T47D (cell line): ENCODE measurements around the gene ZSCAN30.
A peak's percentile ranks its signal among the peaks of the same experiment; 100 is the strongest.

Experiments
- DNase-seq, 2 experiments: peaks; one replicate each; pipeline versions ENCODE4 v3.0.0 to v3.0.0-alpha.2; 2011 to 2012; ENCODE audit warnings: low read depth in 1 of 2, low spot score in 1 of 2
- JUND ChIP-seq: IDR thresholded peaks from 2 replicates; pipeline ENCODE4 v1.6.1; 2012; ENCODE audit warnings: low read depth
- in situ Hi-C: cut with HindIII; loops from 2 replicates; pipeline ENCODE4 v1.10.0; 2016; ENCODE audit warnings: low sequenced_read_pairs, low pct_unique_long_range_greater_than_20kb

Gene ZSCAN30

DNA sequence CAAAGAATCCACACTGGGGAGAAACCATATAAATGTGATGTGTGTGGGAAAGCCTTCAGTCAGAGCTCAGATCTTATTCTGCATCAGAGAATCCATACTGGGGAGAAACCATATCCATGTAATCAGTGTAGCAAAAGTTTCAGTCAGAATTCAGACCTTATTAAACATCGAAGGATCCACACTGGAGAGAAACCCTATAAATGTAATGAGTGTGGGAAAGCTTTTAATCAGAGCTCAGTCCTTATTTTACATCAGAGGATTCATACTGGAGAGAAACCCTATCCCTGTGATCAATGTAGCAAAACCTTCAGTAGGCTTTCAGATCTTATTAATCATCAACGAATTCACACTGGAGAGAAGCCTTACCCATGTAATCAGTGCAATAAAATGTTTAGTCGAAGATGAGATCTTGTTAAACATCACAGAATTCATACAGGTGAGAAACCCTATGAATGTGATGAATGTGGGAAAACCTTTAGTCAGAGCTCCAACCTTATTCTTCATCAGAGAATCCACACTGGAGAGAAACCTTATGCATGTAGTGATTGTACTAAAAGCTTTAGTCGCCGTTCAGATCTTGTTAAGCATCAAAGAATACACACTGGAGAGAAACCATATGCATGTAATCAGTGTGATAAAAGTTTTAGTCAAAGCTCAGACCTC lies 16.7 kb upstream of the ZSCAN30 start:
- no peak for DNase-seq
- TF ChIP-seq JUND = no peak
- in situ Hi-C loops = no loop called here

- DNase-seq = no peak
- in situ Hi-C loops = no loop called here
- TF ChIP-seq JUND = no peak
Measured at GRCh38 chr18:35303610-35304009, 13.6 kb upstream of the ZSCAN30 start.

- no peak for TF ChIP-seq JUND
- in situ Hi-C loops = no loop called here
- DNase-seq = no peak
Measured at GRCh38 chr18:35296060-35296459, 6.0 kb upstream of the ZSCAN30 start.

- in situ Hi-C loops = no loop called here
- DNase-seq = no peak
- TF ChIP-seq JUND = no peak
Measured at GRCh38 chr18:35291166-35291565, 1.1 kb upstream of the ZSCAN30 start.

- in situ Hi-C loops = no loop called here
- TF ChIP-seq JUND = no peak
- DNase-seq = no peak
Measured at GRCh38 chr18:35289727-35290093, 319 bp downstream of the ZSCAN30 start.

DNA sequence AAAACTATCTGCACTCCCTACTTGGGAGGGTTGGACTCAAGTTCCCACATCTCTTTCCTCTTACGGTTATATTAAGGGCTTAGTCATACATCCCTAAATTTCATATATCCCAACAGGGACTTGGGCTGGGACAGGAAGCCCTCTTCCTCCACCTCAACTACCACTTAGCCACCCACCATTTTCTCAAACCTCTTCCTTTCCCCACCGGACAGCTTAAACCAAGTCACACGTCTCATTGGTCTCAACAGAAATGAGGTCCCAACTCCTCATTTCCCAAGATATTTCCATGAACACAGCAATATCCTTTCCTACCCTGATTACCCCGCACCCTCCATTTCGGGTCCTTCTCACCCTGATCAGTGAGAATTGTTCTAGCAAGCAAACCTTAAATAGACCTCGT lies 736 bp downstream of the ZSCAN30 start:
- TF ChIP-seq JUND = no peak
- DNase-seq = peak in 1 of 2 experiments; percentile 2
- in situ Hi-C loops = no loop called here

GRCh38 chr18:35284841-35285240 lies 5.2 kb downstream of the ZSCAN30 start:
- in situ Hi-C loops = no loop called here
- DNase-seq = no peak
- no peak for TF ChIP-seq JUND

DNA sequence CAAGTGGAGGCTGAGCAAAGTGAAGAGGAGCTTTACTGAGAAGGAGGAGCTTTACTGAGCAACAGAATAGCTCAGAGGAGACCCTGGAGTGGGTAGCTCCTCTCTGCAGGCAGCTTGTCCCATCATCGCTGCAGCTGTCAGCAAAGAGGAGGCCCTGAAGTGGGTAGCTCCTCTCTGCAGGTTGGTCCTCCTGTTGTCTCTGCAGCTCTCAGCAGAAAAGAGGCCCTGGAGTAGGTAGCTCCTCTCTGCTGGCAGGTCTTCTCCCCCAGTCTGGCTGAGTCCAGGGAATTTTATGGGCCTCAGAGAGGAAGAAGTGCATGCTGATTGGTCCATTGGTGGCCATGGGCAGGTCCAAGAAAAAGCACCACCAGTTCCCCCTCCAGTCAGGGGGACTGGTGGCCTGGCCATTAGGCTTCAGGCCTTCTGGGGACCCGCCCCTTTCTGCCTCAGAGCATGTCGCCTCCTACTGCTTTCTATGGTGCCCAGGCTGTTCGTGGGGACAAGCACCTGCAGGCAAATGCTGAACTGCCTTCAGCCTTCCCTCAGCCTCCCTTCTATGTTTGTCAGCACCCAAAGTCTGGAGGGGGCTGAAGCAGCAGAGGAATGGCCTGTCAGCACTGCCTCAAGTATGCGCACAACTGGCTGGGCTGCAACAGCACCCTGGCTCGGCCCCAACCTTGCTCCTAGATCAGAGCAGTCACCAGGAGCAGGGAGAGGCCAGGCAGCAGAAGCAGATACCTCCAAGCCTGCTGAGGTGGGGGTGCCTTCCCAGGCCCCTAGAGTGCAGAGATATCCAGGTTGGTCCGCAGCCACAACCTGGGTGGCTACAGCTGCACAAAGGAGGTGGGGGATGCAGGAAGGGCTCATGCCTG lies 5.9 kb downstream of the ZSCAN30 start:
- in situ Hi-C loops = no loop called here
- TF ChIP-seq JUND = no peak
- no peak for DNase-seq

GRCh38 chr18:35282353-35282752 lies 7.7 kb downstream of the ZSCAN30 start:
- in situ Hi-C loops = no loop called here
- DNase-seq = no peak
- no peak for TF ChIP-seq JUND

GRCh38 chr18:35278969-35279368 lies 11.1 kb downstream of the ZSCAN30 start:
- no peak for TF ChIP-seq JUND
- in situ Hi-C loops = no loop called here
- no peak for DNase-seq

DNA sequence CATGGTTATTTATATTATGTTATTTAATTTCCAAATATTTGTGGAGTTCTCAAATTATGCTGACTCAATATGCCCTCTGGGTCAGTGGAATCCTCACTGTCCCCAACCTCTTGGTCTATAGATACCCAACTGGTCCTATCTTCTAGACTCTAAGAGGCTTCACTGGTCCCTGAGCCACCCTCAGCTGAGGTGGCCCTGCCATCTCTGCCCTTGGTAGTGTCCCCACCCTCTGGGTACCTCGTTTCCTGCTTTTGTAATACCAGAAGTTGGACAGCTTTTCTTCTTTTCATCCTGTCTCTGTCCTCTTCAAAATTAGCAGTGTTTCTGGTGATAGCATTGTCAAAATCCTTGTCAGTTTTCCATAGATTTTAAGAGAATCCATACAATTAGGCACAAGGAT lies 11.9 kb downstream of the ZSCAN30 start:
- no peak for DNase-seq
- no peak for TF ChIP-seq JUND
- in situ Hi-C loops = no loop called here

DNA sequence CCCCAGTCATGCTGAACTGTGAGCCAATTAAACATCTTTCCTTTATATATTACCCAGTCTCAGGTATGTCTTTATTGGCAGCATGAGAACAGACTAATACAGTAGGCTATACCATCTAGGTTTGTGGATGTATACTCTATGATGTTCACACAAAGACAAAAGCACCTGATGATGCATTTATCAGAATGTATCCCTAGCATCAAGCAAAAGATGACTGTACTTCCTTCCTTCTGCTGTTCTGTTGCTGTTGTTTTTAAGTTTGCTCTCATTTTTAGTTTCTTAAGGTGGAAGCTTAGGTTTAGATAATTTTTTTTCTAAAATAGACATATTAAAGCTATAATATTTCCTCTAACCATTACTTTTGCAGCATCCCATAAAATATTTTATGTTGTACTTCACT lies 12.4 kb downstream of the ZSCAN30 start:
- no peak for TF ChIP-seq JUND
- no peak for DNase-seq
- in situ Hi-C loops = no loop called here

DNA sequence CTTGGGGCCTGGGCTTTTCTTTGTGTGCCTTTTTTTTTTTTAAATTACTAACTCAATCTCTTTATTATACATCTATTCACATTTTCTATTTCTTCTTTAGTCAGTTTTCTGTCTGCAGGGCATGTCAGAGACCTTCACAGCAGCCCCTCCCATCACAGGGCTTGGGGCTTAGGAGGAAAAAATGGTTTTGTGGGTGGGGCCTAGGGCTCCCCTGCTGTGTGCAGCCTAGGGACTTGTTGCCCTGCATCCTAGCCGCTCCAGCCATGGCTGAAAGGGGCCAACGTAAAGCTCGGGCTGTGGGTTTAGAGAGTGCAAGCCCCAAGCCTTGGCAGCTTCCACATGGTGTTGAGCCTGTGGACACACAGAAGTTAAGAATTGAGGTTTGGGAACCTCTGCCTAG lies 13.8 kb downstream of the ZSCAN30 start:
- TF ChIP-seq JUND = no peak
- no peak for DNase-seq
- in situ Hi-C loops = no loop called here

GRCh38 chr18:35271656-35272055 lies 18.4 kb downstream of the ZSCAN30 start:
- in situ Hi-C loops = no loop called here
- DNase-seq = no peak
- no peak for TF ChIP-seq JUND
